A549 (cell line): ENCODE results near the gene PXDN.

Source experiments
- BHLHE40 ChIP-seq: IDR thresholded peaks from 2 replicates; pipeline ENCODE4 v1.6.1; 2012; ENCODE audit warnings: low read depth, low read length, inconsistent platforms
- CEBPB ChIP-seq, 2 experiments: fragments of >200 bp in 1 of 2; sonication (Bioruptor Twin) in 1 of 2; formaldehyde crosslinking in 1 of 2; IDR thresholded peaks; 2 replicates each; pipeline ENCODE4 v1.6.1; 2012 to 2016
- CTCF ChIP-seq: fragments of >200 bp; sonication (Bioruptor Twin); formaldehyde crosslinking; IDR thresholded peaks from 3 replicates; pipeline ENCODE4 v1.5.1; 2016
- ELK1 ChIP-seq: fragments of 150-350 bp; IDR thresholded peaks from 2 replicates; pipeline ENCODE4 v1.6.1; 2014; ENCODE audit warnings: low read depth, mild to moderate bottlenecking, low read length
- EP300 ChIP-seq, 2 experiments: fragments of >200 bp; sonication (Bioruptor Twin); formaldehyde crosslinking; IDR thresholded peaks; 2 replicates in 1 of 2; 3 replicates in 1 of 2; pipeline ENCODE4 v1.6.1; 2016 to 2017
- MAZ ChIP-seq: fragments of 150-350 bp; IDR thresholded peaks from 2 replicates; pipeline ENCODE4 v1.6.1; 2014; ENCODE audit warnings: antibody characterized with exemption, low read depth, low read length, borderline replicate concordance
- MYC ChIP-seq: IDR thresholded peaks from 2 replicates; pipeline ENCODE4 v1.6.1; 2012; ENCODE audit warnings: mild to moderate bottlenecking, inconsistent platforms, low read length, improper control_type of control experiment, borderline replicate concordance
- POLR2A ChIP-seq: IDR thresholded peaks from 2 replicates; pipeline ENCODE4 v1.6.1; 2012; ENCODE audit warnings: mild to moderate bottlenecking, low read length
- RAD21 ChIP-seq, 2 experiments: fragments of >200 bp in 1 of 2; sonication (Bioruptor Twin) in 1 of 2; formaldehyde crosslinking in 1 of 2; IDR thresholded peaks in 1 of 2; conservative IDR thresholded peaks in 1 of 2; 2 replicates in 1 of 2; 3 replicates in 1 of 2; pipeline ENCODE4 v1.6.1; 2012 to 2018; ENCODE audit warnings: inconsistent platforms in 1 of 2
- RCOR1 ChIP-seq: fragments of 150-350 bp; IDR thresholded peaks from 2 replicates; pipeline ENCODE4 v1.6.1; 2014; ENCODE audit warnings: antibody characterized with exemption, low read length, low read depth
- SMC3 ChIP-seq: fragments of >200 bp; sonication (Bioruptor Twin); formaldehyde crosslinking; IDR thresholded peaks from 3 replicates; pipeline ENCODE4 v1.6.1; 2018; ENCODE audit warnings: inconsistent platforms
- SREBF2 ChIP-seq: fragments of 450-650 bp; IDR thresholded peaks from 2 replicates; pipeline ENCODE4 v1.6.1; 2014; ENCODE audit warnings: mild to moderate bottlenecking, moderate library complexity
- TF ChIP-seq, protein P1 (sequence below): IDR thresholded peaks from 2 replicates; pipeline ENCODE4 v1.6.1; 2012
- TF ChIP-seq, protein P2 (sequence below): fragments of 250-450 bp; sonication (Bioruptor Pico); IDR thresholded peaks from 2 replicates; pipeline ENCODE4 v1.5.0; 2021; ENCODE audit warnings: mild to moderate bottlenecking, moderate library complexity, borderline replicate concordance

DNA sequence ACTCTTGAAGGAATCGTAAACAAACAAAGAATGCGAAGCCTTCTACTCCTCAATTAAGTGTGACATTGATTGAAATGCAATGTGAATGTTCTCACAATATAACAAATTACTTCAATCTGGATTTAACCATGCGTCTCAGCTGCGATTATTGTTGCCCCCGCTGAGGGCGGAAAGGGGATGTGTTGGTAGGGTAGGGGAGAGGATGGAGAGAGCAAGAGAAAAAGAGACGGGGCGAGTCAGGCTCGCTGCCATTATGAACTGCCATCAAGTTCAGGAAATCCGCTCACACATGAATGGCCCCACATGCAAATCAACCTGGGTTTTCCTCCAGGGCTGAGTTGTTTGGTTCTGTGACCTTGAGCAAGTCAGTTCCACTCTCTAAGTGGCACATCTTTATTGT lies 129.8 kb downstream of the PXDN start:
- no peak for TF ChIP-seq CEBPB (IDR thresholded peaks at IDR 0.05)
- TF ChIP-seq, protein P1, sequence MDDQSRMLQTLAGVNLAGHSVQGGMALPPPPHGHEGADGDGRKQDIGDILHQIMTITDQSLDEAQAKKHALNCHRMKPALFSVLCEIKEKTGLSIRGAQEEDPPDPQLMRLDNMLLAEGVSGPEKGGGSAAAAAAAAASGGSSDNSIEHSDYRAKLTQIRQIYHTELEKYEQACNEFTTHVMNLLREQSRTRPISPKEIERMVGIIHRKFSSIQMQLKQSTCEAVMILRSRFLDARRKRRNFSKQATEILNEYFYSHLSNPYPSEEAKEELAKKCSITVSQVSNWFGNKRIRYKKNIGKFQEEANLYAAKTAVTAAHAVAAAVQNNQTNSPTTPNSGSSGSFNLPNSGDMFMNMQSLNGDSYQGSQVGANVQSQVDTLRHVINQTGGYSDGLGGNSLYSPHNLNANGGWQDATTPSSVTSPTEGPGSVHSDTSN, result no peak
- no peak for TF ChIP-seq RAD21 (conservative IDR thresholded peaks at IDR 0.05 in 1 of 2, IDR thresholded peaks at IDR 0.05 in 1 of 2)
- TF ChIP-seq SMC3, result no peak
- TF ChIP-seq CTCF, result no peak
- TF ChIP-seq, protein P2, sequence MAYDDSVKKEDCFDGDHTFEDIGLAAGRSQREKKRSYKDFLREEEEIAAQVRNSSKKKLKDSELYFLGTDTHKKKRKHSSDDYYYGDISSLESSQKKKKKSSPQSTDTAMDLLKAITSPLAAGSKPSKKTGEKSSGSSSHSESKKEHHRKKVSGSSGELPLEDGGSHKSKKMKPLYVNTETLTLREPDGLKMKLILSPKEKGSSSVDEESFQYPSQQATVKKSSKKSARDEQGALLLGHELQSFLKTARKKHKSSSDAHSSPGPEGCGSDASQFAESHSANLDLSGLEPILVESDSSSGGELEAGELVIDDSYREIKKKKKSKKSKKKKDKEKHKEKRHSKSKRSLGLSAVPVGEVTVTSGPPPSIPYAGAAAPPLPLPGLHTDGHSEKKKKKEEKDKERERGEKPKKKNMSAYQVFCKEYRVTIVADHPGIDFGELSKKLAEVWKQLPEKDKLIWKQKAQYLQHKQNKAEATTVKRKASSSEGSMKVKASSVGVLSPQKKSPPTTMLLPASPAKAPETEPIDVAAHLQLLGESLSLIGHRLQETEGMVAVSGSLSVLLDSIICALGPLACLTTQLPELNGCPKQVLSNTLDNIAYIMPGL (CRISPR knock-in tag), result no peak
- no peak for TF ChIP-seq ELK1
- TF ChIP-seq EP300 (IDR thresholded peaks at IDR 0.05), result no peak
- TF ChIP-seq BHLHE40, result no peak
- no peak for TF ChIP-seq POLR2A
- TF ChIP-seq MAZ, result no peak
- TF ChIP-seq SREBF2, result no peak
- TF ChIP-seq RCOR1, result no peak
- no peak for TF ChIP-seq MYC
